ENCODE measurements around the gene DSCAM.
"Not testable (repeated sequence)": the region's sequence is repeated elsewhere in the genome, so short reads cannot be mapped to it uniquely, and the experiment has no call there.

Gene DSCAM

GRCh38 chr21:40276001-40276400 lies 571.0 kb downstream of the DSCAM start:
- no peak for DNase-seq

- no peak for DNase-seq
Measured at GRCh38 chr21:40272037-40272436, 574.9 kb downstream of the DSCAM start.

GRCh38 chr21:40271164-40271563 lies 575.8 kb downstream of the DSCAM start:
- no peak for DNase-seq

GRCh38 chr21:40270047-40270446 lies 576.9 kb downstream of the DSCAM start:
- DNase-seq, result no peak

DNA sequence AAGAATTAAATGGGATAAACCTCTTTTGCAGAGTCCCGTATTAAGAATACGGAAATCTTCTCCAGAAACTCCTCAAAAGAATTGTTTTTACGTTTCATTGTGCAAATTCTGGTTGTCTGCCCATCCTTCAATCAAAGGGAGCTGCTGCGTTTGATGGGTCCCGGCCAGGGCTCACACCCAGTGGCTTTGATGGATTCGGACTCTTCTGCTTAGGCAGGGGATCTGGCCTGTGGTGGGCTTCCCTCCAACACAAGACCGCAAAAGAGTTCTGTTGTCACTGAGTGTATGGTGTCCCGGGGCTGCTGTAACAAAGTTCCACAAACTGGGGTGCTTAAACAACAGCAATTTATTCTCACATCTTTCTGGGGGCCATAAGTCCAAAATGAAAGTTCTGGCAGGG lies 577.7 kb downstream of the DSCAM start:
- DNase-seq, result peak in 1 of 3 donors; percentile 5

- not testable (repeated sequence) for DNase-seq
Measured at GRCh38 chr21:40258456-40258855, 588.5 kb downstream of the DSCAM start.

- DNase-seq, result no peak
Measured at GRCh38 chr21:40257342-40257741, 589.6 kb downstream of the DSCAM start.

- DNase-seq, result no peak
Measured at GRCh38 chr21:40255518-40256444, 591.2 kb downstream of the DSCAM start.

DNA sequence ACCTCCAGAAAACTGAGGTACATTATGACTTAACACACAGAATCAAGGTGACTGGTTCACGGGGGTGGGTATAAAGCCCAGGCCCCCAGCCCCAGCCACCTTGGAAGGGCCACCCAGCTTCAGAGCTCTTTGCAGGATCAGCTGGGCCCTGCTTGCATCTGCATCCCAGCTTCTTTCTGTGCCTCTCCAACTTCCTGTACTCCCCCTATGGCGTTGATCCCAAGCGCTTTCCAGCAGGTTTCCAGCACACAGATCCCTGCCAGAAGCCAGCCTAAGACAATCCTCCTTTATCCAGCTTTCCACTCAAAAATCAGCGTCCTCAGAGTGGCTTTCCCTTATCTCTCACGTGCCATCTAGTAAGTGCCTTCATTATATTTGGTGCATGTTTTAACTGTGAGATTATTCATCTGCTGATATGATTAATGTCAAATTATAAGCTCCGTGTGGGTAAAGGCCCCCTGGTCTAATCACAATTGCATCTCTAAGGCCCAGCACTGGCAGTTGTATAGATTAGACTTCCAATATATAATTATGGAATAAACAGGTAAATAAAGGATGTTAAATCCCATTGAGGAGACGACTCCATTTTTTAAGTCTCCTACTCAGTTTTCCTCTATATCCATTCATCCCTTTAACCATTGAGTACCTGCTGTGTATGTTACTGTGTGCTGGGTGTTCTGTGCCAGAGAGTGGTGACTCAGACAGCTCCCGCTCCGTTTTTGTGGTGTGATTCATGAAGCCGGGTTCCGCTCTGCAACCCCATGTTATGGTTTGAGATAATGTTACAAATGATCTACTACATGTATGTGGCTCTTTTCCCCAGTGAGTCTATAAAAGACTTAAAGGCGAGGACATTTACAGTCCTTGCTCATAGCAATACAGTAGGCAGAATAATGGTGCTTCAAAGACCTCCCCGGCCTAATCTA lies 592.2 kb downstream of the DSCAM start:
- no peak for DNase-seq

- no peak for DNase-seq
Measured at GRCh38 chr21:40253112-40253511, 593.8 kb downstream of the DSCAM start.

DNA sequence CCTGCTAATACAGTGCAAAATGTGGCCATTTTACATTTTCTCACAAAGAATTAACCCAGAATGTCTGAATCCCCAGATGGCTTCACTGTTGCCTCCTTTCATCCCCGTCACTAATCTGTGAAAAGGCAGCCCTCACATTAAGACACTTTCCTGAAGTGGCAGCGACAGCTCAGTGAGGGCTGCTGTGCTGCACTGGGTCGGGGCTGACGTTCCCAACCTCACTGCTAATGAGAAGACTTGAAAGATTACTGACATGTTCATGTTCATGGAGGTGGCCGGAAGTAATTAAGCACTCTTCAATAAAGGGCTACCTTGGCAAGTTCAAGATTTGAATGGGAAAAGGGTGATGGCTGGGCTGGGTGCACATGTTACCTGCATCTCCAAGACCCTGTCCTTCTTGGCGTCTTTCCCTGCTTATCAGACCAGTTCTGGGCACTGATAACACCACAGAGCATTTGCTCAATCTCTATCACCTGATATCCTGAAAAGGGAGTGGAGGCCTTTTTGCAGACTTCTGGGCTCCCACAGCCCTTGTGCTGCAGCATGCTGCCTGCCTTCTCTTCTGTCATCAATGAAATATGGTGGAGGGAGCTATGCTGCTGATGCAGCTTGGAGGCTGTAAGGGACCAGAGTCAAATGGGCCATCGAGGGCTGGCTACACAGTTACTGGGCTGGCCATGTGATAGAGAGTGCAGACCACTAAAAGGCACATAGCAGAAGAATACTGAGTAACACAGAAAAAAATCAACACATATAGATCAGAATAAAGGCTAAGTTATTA lies 596.3 kb downstream of the DSCAM start:
- no peak for DNase-seq

DNA sequence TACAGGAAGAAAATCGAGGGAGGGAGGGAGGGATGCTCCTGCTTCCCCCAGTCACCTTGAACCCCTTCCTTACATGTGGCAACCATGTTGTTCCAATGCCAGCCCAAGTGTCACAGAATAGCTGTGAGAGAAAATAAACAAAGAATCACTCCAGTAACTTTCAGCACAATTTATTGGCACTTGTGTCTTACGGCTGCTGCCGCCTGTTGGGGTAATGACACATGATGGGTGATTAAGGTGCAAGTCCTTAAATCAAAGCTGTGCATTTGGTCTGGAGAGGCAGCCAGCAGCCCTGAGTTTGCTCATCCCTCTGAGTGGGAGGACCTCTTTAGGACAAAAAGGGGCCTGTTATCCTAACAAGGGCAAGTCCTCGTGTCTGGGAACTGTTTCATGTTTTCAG lies 602.0 kb downstream of the DSCAM start:
- no peak for DNase-seq

GRCh38 chr21:40243685-40244084 lies 603.3 kb downstream of the DSCAM start:
- DNase-seq, result no peak

DNA sequence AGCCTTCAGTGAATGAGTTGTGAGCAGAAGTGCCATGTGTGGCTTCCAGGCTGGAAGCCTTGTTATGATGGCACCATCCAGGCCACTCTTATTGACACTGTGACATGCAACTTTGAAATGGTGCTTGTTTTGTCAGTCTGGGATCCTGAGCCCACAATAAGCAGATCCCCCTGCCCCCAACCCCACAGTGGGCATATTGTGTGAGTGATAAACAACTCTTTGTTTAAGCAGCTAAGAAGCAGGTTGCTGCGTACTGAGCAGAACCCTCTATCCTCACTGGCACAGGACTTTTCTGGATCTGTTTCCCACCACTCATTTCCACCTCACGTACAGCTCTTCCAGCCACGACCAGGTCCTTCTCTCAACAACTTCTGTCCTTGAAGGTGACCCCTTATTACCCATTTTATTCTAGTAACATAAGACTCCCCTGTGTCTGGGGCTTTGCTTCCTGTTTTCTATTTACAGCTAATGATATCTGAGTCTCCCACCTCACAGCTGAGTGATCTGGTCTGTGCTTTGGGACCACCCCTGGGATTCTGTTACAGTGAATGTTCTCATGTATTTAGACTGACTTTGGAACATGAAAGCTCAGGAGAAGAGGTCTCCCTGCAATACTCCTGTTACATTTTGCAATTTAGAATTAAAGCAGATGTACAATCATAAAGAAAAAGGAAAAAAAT lies 604.2 kb downstream of the DSCAM start:
- no peak for DNase-seq

- DNase-seq, result no peak
Measured at GRCh38 chr21:40235528-40235927, 611.4 kb downstream of the DSCAM start.

DNA sequence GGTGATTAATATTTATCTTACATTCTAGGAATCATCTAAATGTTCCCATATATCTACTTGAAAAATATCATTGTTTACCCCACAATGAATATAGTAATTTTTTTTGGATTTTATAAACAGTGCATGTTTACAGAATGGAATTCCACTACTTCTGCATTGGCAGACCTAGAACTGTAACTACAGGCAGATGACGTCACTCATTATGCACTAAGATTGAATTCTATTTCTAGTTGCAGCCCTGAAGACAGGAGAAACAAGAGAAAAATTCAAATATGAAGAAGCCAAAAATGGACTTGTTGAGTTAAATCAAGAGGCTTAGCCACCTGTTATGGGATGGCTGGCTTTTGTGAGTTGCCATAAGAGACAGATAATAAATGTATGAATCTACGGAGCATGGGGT lies 615.0 kb downstream of the DSCAM start:
- DNase-seq, result no peak

GRCh38 chr21:40227096-40227495 lies 619.9 kb downstream of the DSCAM start:
- DNase-seq, result no peak

DNA sequence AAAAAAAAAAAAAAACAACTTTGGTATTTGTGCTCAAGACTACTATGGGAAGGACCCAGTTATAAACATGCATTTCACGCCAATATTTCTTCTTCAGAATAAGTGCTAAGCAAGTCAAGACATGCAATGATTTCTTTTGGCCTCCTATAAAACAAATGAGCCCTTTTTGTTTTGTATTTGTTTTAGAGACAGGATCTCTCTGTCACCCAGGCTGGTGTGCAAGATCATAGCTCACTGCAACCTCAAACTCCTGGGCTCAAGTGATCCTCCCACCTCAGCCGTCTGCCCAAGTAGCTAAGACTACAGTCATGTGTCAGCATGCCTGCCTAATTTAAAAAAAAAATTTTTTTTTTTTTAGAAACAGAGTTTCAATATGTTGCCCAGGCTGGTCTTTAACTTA lies 631.0 kb downstream of the DSCAM start:
- DNase-seq, result no peak

DNA sequence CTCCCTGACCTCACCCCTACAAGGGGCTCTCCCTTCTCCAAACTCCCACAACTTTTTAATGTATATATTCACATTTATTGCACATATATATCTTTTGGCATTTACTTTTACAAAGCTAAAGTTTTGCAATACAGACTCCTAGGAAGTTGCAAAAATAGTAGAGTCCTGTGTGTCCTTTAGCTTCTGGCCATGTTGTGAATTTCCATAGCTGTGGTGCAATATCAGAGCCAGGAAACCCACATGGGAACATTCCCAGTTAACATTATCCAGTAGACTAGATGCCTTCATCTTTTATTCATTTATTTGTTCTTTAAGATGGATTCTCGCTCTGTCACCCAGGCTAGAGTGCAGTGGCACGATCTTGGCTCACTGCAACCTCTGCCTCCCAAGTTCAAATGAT lies 636.7 kb downstream of the DSCAM start:
- no peak for DNase-seq

DNA sequence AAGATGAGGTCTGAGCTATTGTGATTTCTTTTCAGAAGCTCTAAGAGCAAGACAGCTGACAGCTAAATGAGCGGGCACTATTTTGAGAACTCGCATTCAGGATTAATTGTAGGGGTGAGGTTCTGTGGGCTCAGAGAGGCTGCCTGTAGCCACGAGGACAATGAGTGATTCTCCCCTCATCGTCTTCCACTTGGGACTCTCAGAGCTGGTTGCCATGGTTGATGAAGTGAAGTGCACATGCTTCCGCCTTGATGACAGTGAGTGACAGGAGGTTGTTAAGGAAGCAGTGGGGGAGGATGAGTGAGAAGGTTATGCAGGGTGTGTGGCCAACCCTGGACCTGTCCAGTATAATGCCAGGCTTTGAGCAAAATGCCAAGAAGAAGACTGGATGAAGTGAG lies 638.0 kb downstream of the DSCAM start:
- DNase-seq, result no peak

DNA sequence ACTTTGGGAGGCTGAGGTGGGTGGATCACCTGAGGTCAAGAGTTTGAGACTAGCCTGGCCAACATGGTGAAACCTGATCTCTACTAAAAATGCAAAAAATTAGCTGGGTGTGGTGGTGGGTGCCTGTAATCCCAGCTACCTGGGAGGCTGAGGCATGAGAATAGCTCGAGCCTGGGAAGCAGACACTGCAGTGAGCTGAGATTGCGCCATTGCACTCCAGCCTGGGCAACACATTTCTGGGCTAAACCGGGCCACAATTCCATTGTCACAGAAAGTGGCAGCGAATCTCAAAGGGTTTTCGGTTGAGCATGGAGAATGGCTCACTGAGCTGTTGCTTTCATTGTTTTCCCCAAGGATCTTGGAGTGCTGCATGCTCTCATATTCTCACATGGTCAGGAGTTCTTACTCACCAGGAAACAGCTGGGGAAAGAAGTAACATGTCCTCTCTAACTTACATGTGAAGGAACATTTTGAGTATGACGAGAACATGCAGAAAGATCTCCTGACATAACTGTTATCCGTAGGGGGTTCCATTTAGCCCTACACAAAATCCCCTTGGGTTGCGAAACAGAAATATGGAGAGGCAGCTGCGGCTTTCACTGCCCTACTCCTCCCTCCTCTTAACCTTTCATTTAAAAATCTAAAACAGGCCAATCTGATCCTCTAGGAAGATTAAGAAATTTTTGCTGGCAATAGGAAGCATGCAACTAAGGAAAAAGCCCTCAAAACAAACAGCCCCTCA lies 638.6 kb downstream of the DSCAM start:
- DNase-seq, result no peak

- DNase-seq, result no peak
Measured at GRCh38 chr21:40200946-40201345, 646.0 kb downstream of the DSCAM start.
